ACC112 (cell line): ENCODE results near the gene CARD10.

Source experiments
- H2AFZ ChIP-seq: fragments of 200-600 bp; sonication (generic); one replicate; pipeline ENCODE4 v1.6.0; 2017; ENCODE audit warnings: antibody characterized with exemption, low read length; ENCODE audit not compliant: unreplicated experiment
- H3K27ac ChIP-seq: fragments of 200-600 bp; sonication (generic); 2 replicates; pipeline ENCODE4 v1.5.1; 2014; ENCODE audit warnings: low read depth, mild to moderate bottlenecking, antibody characterized with exemption, low read length, moderate library complexity
- H3K27me3 ChIP-seq: fragments of 200-600 bp; sonication (generic); 2 replicates; pipeline ENCODE4 v1.6.1; 2014; ENCODE audit warnings: mild to moderate bottlenecking, antibody characterized with exemption, low read length, moderate library complexity, mixed read lengths; ENCODE audit not compliant: insufficient read depth
- H3K36me3 ChIP-seq: fragments of 200-600 bp; sonication (generic); 2 replicates; pipeline ENCODE4 v1.6.1; 2016; ENCODE audit warnings: mild to moderate bottlenecking, antibody characterized with exemption, low read length, moderate library complexity, mixed read lengths; ENCODE audit not compliant: insufficient read depth
- H3K4me1 ChIP-seq: fragments of 200-600 bp; sonication (generic); one replicate; pipeline ENCODE4 v1.6.1; 2016; ENCODE audit warnings: low read length, mixed read lengths; ENCODE audit not compliant: insufficient read depth, unreplicated experiment, control insufficient read depth
- H3K4me3 ChIP-seq: fragments of 200-600 bp; sonication (generic); 2 replicates; pipeline ENCODE4 v1.5.1; 2014; ENCODE audit warnings: mild to moderate bottlenecking, low read depth, low read length
- H3K79me2 ChIP-seq: fragments of 200-600 bp; sonication (generic); one replicate; pipeline ENCODE4 v1.6.0; 2016; ENCODE audit warnings: low read length; ENCODE audit not compliant: control insufficient read depth, unreplicated experiment, insufficient read depth

Gene CARD10

DNA sequence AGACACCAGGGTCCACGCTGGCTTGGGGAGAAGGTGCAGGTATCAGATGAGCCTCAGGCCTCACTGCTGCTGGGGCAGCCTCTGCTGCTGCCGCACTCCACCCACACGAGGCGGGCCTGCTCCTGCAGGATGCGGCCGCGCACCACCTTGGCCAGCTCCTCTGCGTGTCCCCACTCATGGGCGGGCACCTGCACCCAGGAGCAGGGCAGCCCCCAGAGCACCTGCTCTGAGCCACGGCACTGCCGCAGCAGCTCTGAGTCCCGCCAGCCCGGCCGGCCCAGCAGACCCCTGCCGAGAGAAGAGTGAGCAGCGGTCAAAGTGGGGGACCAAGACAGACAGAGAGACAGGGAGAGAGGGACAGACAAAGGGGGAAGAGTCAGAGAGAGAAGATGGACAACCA is 28.1 kb downstream of the CARD10 start:
- Histone ChIP-seq H3K27me3 (no peaks in the 10 kb centered on the region), H3K36me3 (no peaks in the 10 kb centered on the region), H2AFZ (no peak overlapping the region), H3K4me3 (no peak overlapping the region), H3K27ac (no peak overlapping the region), H3K79me2 (no peaks in the 10 kb centered on the region), H3K4me1 (no peaks in the 10 kb centered on the region)

DNA sequence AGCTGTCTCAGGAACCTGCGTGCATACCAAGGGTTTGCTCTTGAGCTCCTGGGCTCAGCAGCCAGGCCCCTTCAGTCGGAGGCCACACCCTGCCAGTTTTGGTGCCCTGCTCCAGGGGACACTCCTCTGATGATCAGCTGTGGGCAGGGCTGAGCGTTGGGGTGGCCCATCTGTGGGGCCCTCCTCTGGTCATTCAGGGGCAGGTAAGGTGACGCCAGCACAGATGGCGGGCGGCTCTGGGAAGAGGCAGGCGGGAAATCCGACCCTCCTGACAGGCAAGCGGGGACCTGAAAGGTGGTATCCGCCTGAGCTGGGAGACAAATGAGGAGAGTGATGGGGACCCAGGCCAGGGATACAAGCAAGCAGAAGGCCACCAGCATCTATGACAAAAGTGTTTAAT is 29.2 kb downstream of the CARD10 start:
- H3K27ac ChIP-seq, result no peak overlapping the region
- H2AFZ ChIP-seq, result no peak overlapping the region
- no peaks in the 10 kb centered on the region for H3K4me1 ChIP-seq
- H3K4me3 ChIP-seq, result no peak overlapping the region
- H3K36me3 ChIP-seq, result no peaks in the 10 kb centered on the region
- H3K79me2 ChIP-seq, result no peaks in the 10 kb centered on the region
- H3K27me3 ChIP-seq, result no peaks in the 10 kb centered on the region

DNA sequence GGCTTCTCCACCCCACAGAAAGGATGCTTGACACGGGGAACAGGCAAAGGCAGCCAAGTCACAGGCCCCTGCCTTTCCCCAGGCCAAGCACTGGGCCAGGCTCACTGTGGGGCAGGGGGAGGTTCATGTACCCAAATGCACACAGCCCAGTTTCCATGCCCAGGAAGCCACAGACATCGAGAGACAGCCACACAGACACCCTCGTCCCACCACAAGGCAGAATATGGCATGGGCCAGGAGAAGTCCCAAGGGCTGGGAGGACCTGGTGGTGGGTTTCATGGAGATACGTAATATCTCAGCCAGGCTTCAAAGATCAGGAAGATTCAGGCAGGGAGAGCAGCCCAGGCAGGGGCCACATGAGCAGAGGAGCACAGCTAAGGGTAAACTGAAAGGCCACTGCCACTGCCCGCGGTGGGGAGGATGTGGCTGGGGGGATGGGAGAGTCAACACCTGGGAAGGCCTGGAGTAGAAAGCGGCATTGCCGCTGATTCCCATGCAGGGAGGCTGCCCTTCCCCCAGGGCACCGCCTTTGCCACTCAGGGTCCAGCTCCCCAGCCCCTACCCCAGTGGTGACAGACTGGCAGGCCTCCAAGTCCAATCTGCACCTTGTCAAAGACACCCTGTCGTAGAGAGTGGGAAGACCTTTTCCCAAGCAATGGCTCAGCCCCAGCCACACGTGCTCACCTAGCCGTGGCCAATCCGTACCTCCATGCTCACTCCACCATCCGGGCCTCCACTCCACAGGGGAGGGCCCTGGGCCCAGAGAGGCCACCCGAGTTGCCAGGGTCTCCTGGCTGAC is 30.7 kb downstream of the CARD10 start:
- no peaks in the 10 kb centered on the region for H3K36me3 ChIP-seq
- no peak overlapping the region for H2AFZ ChIP-seq
- H3K27me3 ChIP-seq, result no peaks in the 10 kb centered on the region
- H3K79me2 ChIP-seq, result no peaks in the 10 kb centered on the region
- no peaks in the 10 kb centered on the region for H3K4me1 ChIP-seq
- H3K27ac ChIP-seq, result no peak overlapping the region
- no peak overlapping the region for H3K4me3 ChIP-seq

DNA sequence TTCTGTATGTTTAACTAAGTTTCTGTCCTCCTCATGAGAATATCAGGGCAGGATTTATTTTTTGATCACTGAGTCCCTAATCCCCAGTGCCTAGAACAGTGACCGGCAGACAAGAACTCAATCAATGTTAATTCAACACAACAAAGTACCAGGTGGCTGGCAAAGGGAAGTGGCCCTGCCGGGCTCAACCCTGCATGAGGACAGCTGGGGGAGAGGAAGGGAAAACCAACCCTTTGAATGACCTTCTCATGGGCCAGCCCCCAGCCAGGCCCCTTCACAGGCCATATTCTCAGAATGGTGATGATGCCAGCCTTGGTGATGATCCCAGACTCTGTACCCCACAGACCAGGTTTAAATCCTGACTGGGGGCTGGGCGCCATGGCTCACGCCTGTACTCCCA is 31.6 kb downstream of the CARD10 start:
- H3K79me2 ChIP-seq, result no peaks in the 10 kb centered on the region
- no peak overlapping the region for H2AFZ ChIP-seq
- H3K4me1 ChIP-seq, result no peaks in the 10 kb centered on the region
- no peaks in the 10 kb centered on the region for H3K27me3 ChIP-seq
- H3K4me3 ChIP-seq, result no peak overlapping the region
- H3K27ac ChIP-seq, result no peak overlapping the region
- no peaks in the 10 kb centered on the region for H3K36me3 ChIP-seq

DNA sequence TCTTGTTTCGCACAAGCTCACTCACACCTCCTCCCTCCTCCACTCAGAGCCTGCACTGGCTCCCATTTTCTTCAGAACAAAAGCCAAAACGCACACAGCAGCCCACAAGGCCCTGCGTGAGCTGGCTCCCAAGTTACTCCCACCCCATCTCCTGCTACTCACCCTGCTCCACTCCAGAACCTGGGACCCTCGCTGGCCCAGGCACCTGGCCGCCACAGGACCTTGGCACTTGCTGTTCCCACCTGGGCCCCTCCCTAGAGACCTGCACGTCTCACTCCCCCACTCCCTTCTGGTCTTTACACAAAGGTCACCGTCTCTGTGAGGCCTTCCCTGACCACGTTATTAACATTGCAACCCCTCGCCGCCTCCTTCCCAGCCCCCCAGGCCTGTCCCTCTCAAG is 32.1 kb downstream of the CARD10 start:
- H2AFZ ChIP-seq, result no peak overlapping the region
- no peaks in the 10 kb centered on the region for H3K79me2 ChIP-seq
- H3K27ac ChIP-seq, result no peak overlapping the region
- no peaks in the 10 kb centered on the region for H3K4me1 ChIP-seq
- H3K36me3 ChIP-seq, result no peaks in the 10 kb centered on the region
- H3K4me3 ChIP-seq, result no peak overlapping the region
- no peaks in the 10 kb centered on the region for H3K27me3 ChIP-seq

DNA sequence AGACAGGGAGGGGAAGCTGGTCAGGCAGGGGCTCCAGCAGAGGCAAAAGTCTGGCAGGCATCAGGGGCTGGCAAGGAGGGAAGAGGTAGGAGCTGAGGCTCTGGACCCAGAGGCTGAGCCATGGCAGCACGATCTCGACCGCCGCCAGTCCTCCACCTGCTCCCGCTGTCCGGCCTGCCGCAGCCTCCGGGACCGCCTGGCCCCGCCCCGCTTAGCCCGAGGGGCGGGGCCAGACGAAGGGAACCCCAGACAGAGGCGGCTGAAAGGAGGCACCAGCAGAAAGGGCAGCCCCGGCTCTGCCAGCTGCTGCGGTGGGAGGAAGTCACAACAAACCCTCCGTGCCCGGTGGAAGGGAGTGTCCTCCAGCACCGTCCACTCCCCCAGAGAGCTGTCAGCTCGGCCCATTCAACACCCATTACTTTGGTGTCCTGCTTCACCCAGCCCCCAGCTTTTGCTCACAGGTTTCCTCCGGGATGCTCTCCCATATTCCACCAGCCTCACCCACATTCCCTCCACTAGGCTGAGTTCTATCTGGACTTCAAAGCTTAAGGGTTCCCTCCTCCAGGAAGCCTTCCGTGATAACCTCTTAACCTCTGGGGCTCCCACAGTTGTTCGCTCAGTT is 32.9 kb downstream of the CARD10 start, which contains the start of gene MFNG:
TSS of gene MFNG (minus strand) at position 161 of the 622 bp plus-strand sequence. CDS start 207 bp downstream, outside the sequence.
- no peaks in the 10 kb centered on the region for H3K79me2 ChIP-seq
- H3K4me3 ChIP-seq, result no peak within 1 kb of the TSS
- no peaks in the 10 kb centered on the region for H3K36me3 ChIP-seq
- no peak within 1 kb of the TSS for H2AFZ ChIP-seq
- H3K27ac ChIP-seq, result no peak within 1 kb of the TSS
- no peaks in the 10 kb centered on the region for H3K27me3 ChIP-seq
- no peaks in the 10 kb centered on the region for H3K4me1 ChIP-seq

DNA sequence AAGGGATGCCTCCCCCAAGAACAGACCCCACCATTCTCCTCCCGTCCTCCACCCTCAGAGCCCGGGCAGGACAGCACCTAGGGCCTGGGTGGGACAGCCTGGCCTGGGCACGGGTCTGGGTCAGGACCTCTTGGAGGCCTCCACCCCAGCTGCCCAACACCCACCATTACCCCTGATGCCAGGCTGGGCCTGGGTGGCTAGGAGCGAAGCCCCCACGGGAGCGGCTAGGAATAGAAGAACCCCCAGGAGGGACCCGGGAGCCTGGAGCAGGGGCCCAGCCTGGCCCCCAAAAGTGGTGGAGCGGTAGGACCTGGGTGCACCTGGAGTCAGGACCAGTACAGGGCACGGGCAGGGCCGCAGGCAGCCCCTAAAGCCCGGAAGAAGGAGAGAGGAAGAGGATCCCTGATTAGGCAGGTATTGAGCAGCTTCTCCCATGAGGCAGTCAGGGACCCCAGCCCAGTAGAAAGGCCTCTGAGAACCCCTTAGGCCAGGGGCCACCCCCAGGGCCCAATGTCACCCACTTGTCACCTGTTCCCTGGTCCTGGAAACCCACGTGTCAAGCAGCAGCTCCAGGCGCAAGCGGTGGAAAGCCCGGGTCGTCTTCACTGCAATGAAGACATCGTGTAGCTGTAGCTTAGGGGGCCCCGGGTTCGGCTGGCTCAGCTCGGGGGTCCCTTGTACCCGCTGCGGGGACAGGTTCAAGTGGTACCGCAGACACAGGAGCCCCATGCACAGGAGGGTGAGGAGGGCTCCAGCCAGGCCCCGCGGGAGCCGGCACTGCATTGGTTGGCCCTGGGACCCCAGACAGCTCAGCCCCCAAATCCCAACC is 33.6 kb downstream of the CARD10 start:
- H3K27ac ChIP-seq, result no peak overlapping the region
- H3K4me3 ChIP-seq, result no peak overlapping the region
- no peak overlapping the region for H2AFZ ChIP-seq
- H3K79me2 ChIP-seq, result no peaks in the 10 kb centered on the region
- no peaks in the 10 kb centered on the region for H3K36me3 ChIP-seq
- H3K27me3 ChIP-seq, result no peaks in the 10 kb centered on the region
- no peaks in the 10 kb centered on the region for H3K4me1 ChIP-seq

DNA sequence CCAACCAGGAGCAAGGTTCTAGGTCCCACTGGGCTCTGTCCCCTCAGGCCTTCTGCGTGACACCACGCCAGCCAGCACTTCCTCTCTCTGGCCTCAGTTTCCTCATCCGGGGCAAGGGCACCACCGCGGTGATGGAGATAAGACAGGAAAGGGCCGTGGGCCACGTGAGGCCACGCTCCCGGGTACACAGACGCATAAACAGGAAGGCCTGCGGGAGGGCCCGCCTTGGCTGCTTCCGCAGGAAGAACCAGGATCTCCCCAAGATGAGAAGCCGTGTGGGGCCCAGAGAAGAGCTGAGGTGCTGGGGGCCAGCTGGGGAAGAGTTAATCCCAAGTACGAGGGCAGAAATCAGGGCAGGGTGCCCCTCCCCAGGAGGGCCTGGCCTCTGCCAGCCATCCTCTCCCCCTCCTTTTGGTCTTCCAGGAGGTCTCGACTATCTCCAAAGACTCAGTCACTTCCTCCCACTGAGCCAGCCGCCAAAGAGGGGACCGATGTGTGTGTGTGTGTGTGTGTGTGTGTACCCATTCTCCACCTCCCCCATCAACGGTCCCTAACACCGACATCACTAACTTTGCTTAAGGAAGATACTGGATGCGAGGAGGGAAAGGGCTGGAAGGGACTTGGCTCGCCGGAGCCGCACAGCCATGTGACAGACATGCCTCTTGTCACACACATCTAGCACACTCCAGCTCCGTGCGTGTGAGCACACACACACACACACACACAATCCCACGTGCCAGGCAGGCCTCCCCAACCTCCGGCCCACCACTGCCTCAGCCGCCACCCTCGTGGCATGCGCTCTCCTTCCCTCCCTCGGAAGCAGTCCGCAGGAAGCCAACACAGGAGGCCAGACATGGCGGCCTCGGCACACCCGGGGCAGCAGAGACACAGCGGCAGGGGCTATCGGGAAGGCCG is 34.5 kb downstream of the CARD10 start:
- Histone ChIP-seq H3K36me3 (no peaks in the 10 kb centered on the region), H3K4me1 (no peaks in the 10 kb centered on the region), H3K4me3 (no peak overlapping the region), H3K27ac (no peak overlapping the region), H3K79me2 (no peaks in the 10 kb centered on the region), H3K27me3 (no peaks in the 10 kb centered on the region), H2AFZ (no peak overlapping the region)

DNA sequence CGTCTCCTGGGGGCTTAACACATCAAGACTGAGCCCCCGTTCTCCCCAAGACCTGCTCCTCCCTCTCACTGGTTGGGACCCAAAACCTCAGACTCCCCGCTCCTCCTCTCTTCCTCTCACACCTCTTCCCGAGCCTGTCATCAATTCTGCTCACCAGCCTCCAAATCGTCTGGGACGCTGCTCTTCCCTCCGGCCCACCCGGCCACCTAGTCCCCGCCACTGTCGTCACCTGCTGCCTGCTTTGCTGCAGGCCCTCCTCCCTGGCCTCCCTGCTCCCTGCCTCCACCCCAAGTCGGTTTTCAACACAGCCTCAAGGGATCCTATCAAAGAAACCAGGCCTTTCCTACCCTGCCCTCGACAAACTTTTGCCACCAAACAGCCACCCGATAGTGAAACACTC is 36.2 kb downstream of the CARD10 start:
- H3K27ac ChIP-seq, result no peak overlapping the region
- no peaks in the 10 kb centered on the region for H3K36me3 ChIP-seq
- H2AFZ ChIP-seq, result no peak overlapping the region
- no peaks in the 10 kb centered on the region for H3K79me2 ChIP-seq
- H3K27me3 ChIP-seq, result no peaks in the 10 kb centered on the region
- no peak overlapping the region for H3K4me3 ChIP-seq
- H3K4me1 ChIP-seq, result no peaks in the 10 kb centered on the region

DNA sequence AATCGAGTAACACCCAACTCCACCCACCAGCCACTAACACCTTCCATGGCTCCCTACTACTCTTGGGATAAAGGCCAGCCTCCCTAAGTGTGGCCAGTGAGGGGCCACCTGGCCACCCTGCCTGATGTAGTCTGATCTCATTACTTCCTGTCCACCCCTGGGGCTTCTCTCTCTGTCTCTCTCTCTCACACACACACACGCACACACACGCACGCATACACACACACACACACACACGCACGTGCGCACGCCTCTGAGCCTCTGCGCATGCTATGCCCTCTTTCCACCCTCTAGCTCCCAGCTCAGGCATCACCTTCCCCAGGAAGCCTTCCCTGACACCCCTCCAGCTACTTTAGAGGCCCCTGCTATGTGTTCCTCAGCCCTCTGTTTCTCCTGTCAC is 37.0 kb downstream of the CARD10 start:
- no peaks in the 10 kb centered on the region for H3K4me1 ChIP-seq
- no peaks in the 10 kb centered on the region for H3K36me3 ChIP-seq
- H3K27ac ChIP-seq, result no peak overlapping the region
- H3K4me3 ChIP-seq, result no peak overlapping the region
- no peaks in the 10 kb centered on the region for H3K27me3 ChIP-seq
- H3K79me2 ChIP-seq, result no peaks in the 10 kb centered on the region
- no peak overlapping the region for H2AFZ ChIP-seq
